ENCODE measurements around the gene LVRN.

LVRN gene

DNA sequence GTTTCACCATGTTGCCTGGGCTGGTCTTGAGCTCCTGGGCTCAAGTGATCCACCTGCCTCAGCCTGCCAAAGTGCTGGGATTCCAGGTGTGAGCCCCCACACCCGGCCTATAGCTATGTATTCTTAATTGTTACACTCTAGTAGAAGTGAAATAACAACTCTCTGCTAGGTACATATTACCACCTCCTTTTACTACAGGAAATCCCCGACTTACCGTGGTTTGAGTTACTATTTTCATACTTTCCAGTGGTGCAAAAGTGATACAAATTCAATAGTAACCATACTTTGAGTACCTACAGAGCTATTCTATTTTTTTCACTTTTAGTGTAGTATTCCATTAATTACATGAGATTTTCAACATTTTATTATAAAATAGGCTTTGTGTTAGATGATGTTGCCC lies 70.7 kb downstream of the LVRN start:
- Histone ChIP-seq H3K36me3 (ENCODE audit: control insufficient read depth in 1 of 2, insufficient read depth in 2 of 2, low read length in 2 of 2) (no peaks in the 10 kb centered on the region), H3K27me3 (ENCODE audit: low read depth, low read length) (no peaks in the 10 kb centered on the region), H3K27ac (ENCODE audit: low read length) (no peak overlapping the region), H3K9me3 (ENCODE audit: control insufficient read depth in 1 of 2, low read length in 2 of 2) (no peaks in the 10 kb centered on the region), H3K4me3 (ENCODE audit: low read depth in 1 of 2, low read length in 2 of 2) (no peak overlapping the region), H3K4me1 (ENCODE audit: control insufficient read depth in 1 of 2, insufficient read depth in 2 of 2, low read length in 2 of 2) (no peaks in the 10 kb centered on the region)

DNA sequence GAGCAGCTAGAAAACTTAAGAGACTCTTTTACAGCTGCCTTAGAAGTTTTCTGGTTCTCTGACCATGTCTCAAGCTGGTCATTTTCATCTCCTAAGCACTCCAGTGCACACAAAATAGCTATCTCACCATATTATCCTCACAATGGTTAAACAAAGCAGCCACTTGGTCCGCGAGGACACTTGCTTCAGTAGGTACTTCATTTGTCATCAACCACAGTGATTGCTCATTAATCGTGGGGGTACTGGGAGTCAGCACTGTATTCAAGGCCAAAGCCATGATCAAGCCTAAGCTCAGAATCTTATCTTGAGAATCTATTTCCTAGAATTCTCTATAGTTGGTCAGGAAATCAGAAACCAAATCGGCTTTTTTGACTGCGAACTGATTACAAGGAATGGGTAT lies 72.8 kb downstream of the LVRN start:
- H3K36me3 ChIP-seq (ENCODE audit: control insufficient read depth in 1 of 2, insufficient read depth in 2 of 2, low read length in 2 of 2) = no peaks in the 10 kb centered on the region
- no peak overlapping the region for H3K27ac ChIP-seq (ENCODE audit: low read length)
- H3K9me3 ChIP-seq (ENCODE audit: control insufficient read depth in 1 of 2, low read length in 2 of 2) = no peaks in the 10 kb centered on the region
- H3K4me3 ChIP-seq (ENCODE audit: low read depth in 1 of 2, low read length in 2 of 2) = no peak overlapping the region
- H3K27me3 ChIP-seq (ENCODE audit: low read depth, low read length) = no peaks in the 10 kb centered on the region
- H3K4me1 ChIP-seq (ENCODE audit: control insufficient read depth in 1 of 2, insufficient read depth in 2 of 2, low read length in 2 of 2) = no peaks in the 10 kb centered on the region

DNA sequence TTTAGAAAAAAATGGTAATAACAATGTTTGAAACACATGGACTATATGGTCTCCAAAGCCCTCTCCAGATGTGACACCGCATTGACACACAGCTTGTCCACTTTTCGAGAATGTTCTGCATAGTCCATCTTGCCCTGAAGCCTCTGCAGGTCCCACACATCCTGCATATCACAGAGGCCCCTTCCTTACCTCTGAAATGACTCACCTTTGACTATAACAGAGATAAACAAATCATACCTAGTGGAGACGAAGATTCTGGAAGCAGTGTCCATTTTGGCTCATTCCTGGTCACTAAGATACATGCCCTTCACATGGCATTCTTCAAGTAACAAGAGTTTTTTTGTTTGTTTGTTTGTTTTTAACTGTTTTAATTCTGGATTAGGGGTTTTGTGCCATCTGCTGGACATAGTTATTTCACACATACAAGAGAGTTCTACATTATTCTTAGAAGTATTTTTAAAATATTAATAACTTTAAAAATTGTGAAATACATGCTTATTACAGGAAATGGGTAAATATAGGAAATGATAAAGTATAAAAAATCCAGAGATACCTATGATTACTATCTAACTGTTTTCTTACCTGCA lies 75.1 kb downstream of the LVRN start:
- H3K4me3 ChIP-seq (ENCODE audit: low read depth in 1 of 2, low read length in 2 of 2) = no peak overlapping the region
- no peaks in the 10 kb centered on the region for H3K36me3 ChIP-seq (ENCODE audit: control insufficient read depth in 1 of 2, insufficient read depth in 2 of 2, low read length in 2 of 2)
- no peaks in the 10 kb centered on the region for H3K4me1 ChIP-seq (ENCODE audit: control insufficient read depth in 1 of 2, insufficient read depth in 2 of 2, low read length in 2 of 2)
- no peaks in the 10 kb centered on the region for H3K9me3 ChIP-seq (ENCODE audit: control insufficient read depth in 1 of 2, low read length in 2 of 2)
- H3K27me3 ChIP-seq (ENCODE audit: low read depth, low read length) = no peaks in the 10 kb centered on the region
- no peak overlapping the region for H3K27ac ChIP-seq (ENCODE audit: low read length)

DNA sequence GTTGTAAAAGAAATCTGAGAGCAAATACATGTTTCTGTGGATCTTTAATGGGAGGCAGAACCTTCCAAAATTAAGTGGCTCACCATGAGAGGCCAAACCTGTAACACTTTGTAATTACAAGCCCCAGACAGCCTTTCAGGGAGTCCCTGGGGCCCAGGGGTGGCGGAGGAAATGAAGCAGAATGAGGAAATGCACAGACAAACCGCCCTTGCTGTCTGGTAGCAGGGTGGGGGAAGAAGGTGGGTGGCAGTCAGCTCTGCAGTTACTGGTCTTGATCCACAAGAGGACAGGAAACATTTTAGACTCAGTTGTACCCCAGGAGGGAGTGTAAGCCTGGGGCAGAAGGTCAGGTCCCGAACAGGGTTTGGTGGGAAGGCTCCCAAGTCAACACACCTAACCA lies 76.5 kb downstream of the LVRN start:
- Histone ChIP-seq H3K27me3 (ENCODE audit: low read depth, low read length) (no peaks in the 10 kb centered on the region), H3K36me3 (ENCODE audit: control insufficient read depth in 1 of 2, insufficient read depth in 2 of 2, low read length in 2 of 2) (no peaks in the 10 kb centered on the region), H3K4me3 (ENCODE audit: low read depth in 1 of 2, low read length in 2 of 2) (no peak overlapping the region), H3K4me1 (ENCODE audit: control insufficient read depth in 1 of 2, insufficient read depth in 2 of 2, low read length in 2 of 2) (no peaks in the 10 kb centered on the region), H3K9me3 (ENCODE audit: control insufficient read depth in 1 of 2, low read length in 2 of 2) (no peaks in the 10 kb centered on the region), H3K27ac (ENCODE audit: low read length) (no peak overlapping the region)

DNA sequence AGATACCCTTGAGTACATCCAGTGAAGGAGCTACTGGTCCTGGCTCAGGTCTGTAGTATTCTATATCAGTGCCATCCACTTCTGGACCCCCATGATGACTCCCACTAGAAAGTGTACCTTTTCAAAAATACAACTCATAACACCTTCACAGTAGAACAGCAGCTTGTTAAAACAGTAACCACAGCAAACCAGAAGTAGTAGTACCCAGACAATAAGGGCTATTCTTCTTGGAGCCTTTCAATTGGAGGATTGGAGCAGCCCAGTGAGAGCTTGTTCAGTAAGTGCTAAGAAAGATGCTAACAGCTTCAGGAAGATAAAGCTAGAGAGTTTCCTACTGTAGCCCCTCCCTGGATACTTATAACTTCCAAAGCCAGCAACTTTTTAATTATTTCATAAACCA lies 80.1 kb downstream of the LVRN start:
- H3K4me1 ChIP-seq (ENCODE audit: control insufficient read depth in 1 of 2, insufficient read depth in 2 of 2, low read length in 2 of 2) = no peaks in the 10 kb centered on the region
- H3K27ac ChIP-seq (ENCODE audit: low read length) = no peak overlapping the region
- no peaks in the 10 kb centered on the region for H3K9me3 ChIP-seq (ENCODE audit: control insufficient read depth in 1 of 2, low read length in 2 of 2)
- H3K27me3 ChIP-seq (ENCODE audit: low read depth, low read length) = no peaks in the 10 kb centered on the region
- H3K4me3 ChIP-seq (ENCODE audit: low read depth in 1 of 2, low read length in 2 of 2) = no peak overlapping the region
- no peaks in the 10 kb centered on the region for H3K36me3 ChIP-seq (ENCODE audit: control insufficient read depth in 1 of 2, insufficient read depth in 2 of 2, low read length in 2 of 2)

DNA sequence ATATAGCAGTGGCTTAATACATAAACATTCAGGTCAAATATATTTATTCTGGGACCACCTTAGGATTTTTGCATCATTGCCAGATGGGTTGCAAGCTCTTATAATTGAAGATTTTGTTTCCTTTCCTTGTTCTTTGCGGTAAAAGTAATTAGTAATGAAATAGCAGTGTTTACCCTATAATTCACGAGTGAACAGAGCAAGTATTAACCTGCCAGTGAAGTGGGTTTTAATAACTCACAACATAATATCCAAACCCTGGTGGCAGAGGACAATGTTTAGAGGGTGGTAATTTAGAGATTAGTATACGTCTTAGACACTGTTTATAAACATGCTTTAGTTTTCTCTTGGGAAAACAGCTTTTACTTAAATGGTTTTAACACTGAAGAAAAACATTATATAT lies 81.8 kb downstream of the LVRN start:
- H3K36me3 ChIP-seq (ENCODE audit: control insufficient read depth in 1 of 2, insufficient read depth in 2 of 2, low read length in 2 of 2) = no peaks in the 10 kb centered on the region

DNA sequence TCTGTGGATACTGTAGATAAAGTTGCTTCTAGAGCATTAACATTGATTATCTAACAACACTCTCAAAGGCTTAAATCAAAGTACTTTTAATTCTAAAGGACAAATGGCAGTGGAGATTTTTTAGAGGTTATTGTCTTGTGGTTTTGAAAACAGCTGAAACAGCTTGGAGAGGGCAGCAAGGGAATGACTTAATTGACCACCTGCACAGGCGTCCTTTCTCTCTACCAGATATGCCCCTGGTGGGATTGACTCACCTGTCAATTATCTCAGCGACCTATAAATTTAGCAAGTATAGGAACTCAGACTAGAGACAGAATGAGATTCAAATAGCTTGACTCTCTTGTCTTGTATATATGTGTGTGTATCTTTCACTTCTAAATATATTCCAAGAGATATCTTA lies 83.5 kb downstream of the LVRN start:
- Histone ChIP-seq H3K9me3 (ENCODE audit: control insufficient read depth in 1 of 2, low read length in 2 of 2) (no peaks in the 10 kb centered on the region), H3K4me3 (ENCODE audit: low read depth in 1 of 2, low read length in 2 of 2) (no peak overlapping the region), H3K27me3 (ENCODE audit: low read depth, low read length) (no peaks in the 10 kb centered on the region)

More for the DNA sequence above, 81.8 kb downstream of the LVRN start:
- Histone ChIP-seq H3K27ac (ENCODE audit: low read length) (no peak overlapping the region), H3K4me3 (ENCODE audit: low read depth in 1 of 2, low read length in 2 of 2) (no peak overlapping the region), H3K9me3 (ENCODE audit: control insufficient read depth in 1 of 2, low read length in 2 of 2) (no peaks in the 10 kb centered on the region), H3K4me1 (ENCODE audit: control insufficient read depth in 1 of 2, insufficient read depth in 2 of 2, low read length in 2 of 2) (no peaks in the 10 kb centered on the region), H3K27me3 (ENCODE audit: low read depth, low read length) (no peaks in the 10 kb centered on the region)

DNA sequence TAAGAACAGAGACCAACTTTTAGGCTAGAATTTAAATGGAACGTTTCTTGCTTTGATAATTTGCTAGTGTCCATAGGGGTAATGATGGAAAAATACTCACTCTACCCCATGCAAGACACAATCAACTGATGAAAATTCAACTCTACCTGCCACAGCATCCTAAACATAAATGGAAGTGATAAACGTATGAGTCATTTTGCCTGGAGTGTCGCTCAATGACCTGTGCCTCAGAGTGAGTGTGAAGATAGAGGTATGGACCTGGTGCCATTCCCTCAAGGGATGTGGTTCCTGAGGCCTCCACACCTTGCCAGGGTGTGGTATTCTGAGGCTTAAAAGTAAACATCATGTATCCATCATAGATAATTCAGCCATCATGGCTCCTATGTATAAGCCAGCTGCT lies 84.0 kb downstream of the LVRN start:
- Histone ChIP-seq H3K4me1 (ENCODE audit: control insufficient read depth in 1 of 2, insufficient read depth in 2 of 2, low read length in 2 of 2) (no peaks in the 10 kb centered on the region), H3K36me3 (ENCODE audit: control insufficient read depth in 1 of 2, insufficient read depth in 2 of 2, low read length in 2 of 2) (no peaks in the 10 kb centered on the region), H3K4me3 (ENCODE audit: low read depth in 1 of 2, low read length in 2 of 2) (no peak overlapping the region), H3K27ac (ENCODE audit: low read length) (no peak overlapping the region), H3K27me3 (ENCODE audit: low read depth, low read length) (no peaks in the 10 kb centered on the region), H3K9me3 (ENCODE audit: control insufficient read depth in 1 of 2, low read length in 2 of 2) (no peaks in the 10 kb centered on the region)

More for the DNA sequence above, 83.5 kb downstream of the LVRN start:
- H3K36me3 ChIP-seq (ENCODE audit: control insufficient read depth in 1 of 2, insufficient read depth in 2 of 2, low read length in 2 of 2) = no peaks in the 10 kb centered on the region
- H3K27ac ChIP-seq (ENCODE audit: low read length) = no peak overlapping the region
- no peaks in the 10 kb centered on the region for H3K4me1 ChIP-seq (ENCODE audit: control insufficient read depth in 1 of 2, insufficient read depth in 2 of 2, low read length in 2 of 2)

DNA sequence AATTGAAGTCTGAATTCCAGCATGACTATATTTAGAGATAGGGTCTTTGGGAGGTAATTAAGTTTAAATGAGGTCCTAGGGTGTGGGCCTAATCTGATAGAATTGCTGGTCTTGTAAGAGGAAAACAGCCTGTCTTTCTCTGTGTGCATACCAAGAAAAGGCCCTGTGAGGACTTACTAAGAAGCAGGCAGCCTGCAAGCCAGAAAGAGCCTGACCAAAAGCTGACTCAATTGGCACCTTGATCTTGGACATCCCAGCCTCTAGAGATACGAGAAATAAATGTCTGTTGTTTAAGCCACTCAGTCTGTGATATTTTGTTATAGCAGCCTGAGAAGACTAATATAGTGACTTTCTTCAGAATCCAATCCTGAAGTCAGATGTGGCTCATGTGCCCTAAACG lies 84.5 kb downstream of the LVRN start:
- Histone ChIP-seq H3K36me3 (ENCODE audit: control insufficient read depth in 1 of 2, insufficient read depth in 2 of 2, low read length in 2 of 2) (no peaks in the 10 kb centered on the region), H3K4me1 (ENCODE audit: control insufficient read depth in 1 of 2, insufficient read depth in 2 of 2, low read length in 2 of 2) (no peaks in the 10 kb centered on the region), H3K27me3 (ENCODE audit: low read depth, low read length) (no peaks in the 10 kb centered on the region), H3K4me3 (ENCODE audit: low read depth in 1 of 2, low read length in 2 of 2) (no peak overlapping the region), H3K27ac (ENCODE audit: low read length) (no peak overlapping the region), H3K9me3 (ENCODE audit: control insufficient read depth in 1 of 2, low read length in 2 of 2) (no peaks in the 10 kb centered on the region)

DNA sequence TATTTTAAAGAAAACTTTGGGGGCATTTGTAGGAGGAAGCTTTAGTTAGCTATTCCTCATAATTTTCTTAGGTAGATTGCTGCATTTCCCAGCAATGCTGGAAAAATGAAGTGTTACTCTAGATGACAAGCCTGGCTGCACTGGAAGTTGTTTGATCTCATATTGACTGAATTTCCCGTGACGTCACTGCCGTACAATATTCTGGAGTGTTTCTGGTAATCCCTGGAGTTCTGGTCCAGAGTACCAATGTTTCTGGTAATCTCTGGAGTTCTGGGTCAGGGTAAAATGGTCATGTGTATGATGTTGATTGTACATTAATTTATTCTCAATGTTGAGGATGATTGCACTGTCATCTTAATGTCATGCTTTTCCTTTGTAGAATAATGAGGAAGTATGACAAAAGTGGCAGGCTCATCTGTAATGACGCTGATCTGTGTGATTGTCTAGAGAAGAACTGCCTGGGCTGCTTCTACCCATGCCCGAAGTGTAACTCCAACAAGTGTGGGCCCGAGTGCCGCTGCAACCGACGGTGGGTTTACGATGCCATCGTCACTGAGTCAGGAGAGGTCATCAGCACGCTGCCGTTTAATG lies 96.2 kb downstream of the LVRN start:
- Histone ChIP-seq H3K4me3 (ENCODE audit: low read depth in 1 of 2, low read length in 2 of 2) (no peak overlapping the region), H3K27ac (ENCODE audit: low read length) (no peak overlapping the region), H3K9me3 (ENCODE audit: control insufficient read depth in 1 of 2, low read length in 2 of 2) (no peaks in the 10 kb centered on the region), H3K4me1 (ENCODE audit: control insufficient read depth in 1 of 2, insufficient read depth in 2 of 2, low read length in 2 of 2) (no peaks in the 10 kb centered on the region), H3K27me3 (ENCODE audit: low read depth, low read length) (no peaks in the 10 kb centered on the region), H3K36me3 (ENCODE audit: control insufficient read depth in 1 of 2, insufficient read depth in 2 of 2, low read length in 2 of 2) (no peaks in the 10 kb centered on the region)

DNA sequence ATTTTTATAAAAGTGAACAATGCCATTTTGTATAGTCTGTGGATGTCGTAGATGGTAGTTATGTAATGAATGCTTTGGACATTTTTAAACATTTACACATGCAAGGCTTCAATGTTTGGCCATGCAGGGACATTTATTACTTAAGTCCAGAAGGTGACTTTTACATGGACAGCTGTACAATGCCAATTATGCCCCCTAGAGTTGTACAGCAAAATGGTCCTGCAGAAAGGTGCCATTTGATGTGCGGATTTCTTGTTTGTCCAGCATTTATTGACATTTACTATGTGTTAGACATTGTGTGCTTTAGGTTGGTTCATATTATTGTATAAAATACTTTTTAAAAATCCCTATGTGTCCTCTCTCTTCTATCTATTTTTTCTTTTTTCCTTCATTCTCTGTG lies 100.1 kb downstream of the LVRN start:
- no peaks in the 10 kb centered on the region for H3K27me3 ChIP-seq (ENCODE audit: low read depth, low read length)
- H3K36me3 ChIP-seq (ENCODE audit: control insufficient read depth in 1 of 2, insufficient read depth in 2 of 2, low read length in 2 of 2) = no peaks in the 10 kb centered on the region
- H3K4me3 ChIP-seq (ENCODE audit: low read depth in 1 of 2, low read length in 2 of 2) = no peak overlapping the region
- no peaks in the 10 kb centered on the region for H3K9me3 ChIP-seq (ENCODE audit: control insufficient read depth in 1 of 2, low read length in 2 of 2)
- no peak overlapping the region for H3K27ac ChIP-seq (ENCODE audit: low read length)
- no peaks in the 10 kb centered on the region for H3K4me1 ChIP-seq (ENCODE audit: control insufficient read depth in 1 of 2, insufficient read depth in 2 of 2, low read length in 2 of 2)

DNA sequence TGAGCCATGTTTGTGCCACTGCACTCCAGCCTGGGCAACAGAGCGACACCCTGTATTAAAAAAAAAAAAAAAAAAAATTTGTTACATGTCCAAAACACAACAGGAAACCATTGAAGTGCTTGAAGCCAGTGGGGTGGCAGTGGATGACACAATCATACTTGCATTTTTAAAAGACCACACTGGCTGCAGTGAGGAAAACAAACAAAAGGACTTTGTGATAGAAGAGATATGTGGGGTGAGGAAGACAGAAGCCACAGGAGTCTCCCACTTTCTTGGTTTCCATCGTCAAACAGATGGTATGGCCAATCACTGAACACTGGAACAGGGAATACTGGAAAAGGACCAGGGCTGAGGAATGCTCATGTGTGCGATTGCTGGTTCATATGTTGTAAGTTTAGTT lies 101.7 kb downstream of the LVRN start:
- no peaks in the 10 kb centered on the region for H3K9me3 ChIP-seq (ENCODE audit: control insufficient read depth in 1 of 2, low read length in 2 of 2)
- no peaks in the 10 kb centered on the region for H3K4me1 ChIP-seq (ENCODE audit: control insufficient read depth in 1 of 2, insufficient read depth in 2 of 2, low read length in 2 of 2)
- H3K36me3 ChIP-seq (ENCODE audit: control insufficient read depth in 1 of 2, insufficient read depth in 2 of 2, low read length in 2 of 2) = no peaks in the 10 kb centered on the region
- no peak overlapping the region for H3K4me3 ChIP-seq (ENCODE audit: low read depth in 1 of 2, low read length in 2 of 2)
- H3K27me3 ChIP-seq (ENCODE audit: low read depth, low read length) = no peaks in the 10 kb centered on the region
- no peak overlapping the region for H3K27ac ChIP-seq (ENCODE audit: low read length)

All from muscle layer of duodenum (tissue), 2 donors.